ENCODE results near the gene LRRTM2. TPM values are rescaled to one million over a fixed set of nuclear protein-coding genes. Genes with fewer than 3 reads are reported as not detected.

The LRRTM2 gene
- total RNA-seq, 1 experiment from 2014 or later: not detected

DNA sequence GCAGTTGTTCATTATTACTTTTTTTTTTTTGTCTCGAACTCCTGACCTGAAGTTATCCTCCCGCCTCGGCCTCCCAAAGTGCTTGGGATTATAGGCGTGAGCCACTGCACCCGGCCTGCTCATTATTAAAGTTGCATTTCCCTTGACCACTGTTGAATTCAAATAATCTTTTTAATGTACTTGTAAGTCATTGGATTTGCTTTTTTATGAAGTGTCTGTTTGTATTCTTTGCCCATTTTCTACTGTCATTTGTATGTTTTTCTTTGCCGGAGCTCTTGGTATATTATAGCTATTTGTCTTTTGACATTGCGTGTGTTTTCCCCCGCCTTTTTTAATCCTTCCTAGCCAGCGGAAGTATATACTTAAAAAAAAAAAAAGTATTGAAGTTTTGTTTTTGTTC, 22.0 kb downstream of the LRRTM2 start (continued):
- TF ChIP-seq PRDM15 (CRISPR knock-in tag; IDR thresholded peaks at IDR 0.05) (no peak), USF2 (CRISPR knock-in tag; IDR thresholded peaks at IDR 0.05) (no peak)

DNA sequence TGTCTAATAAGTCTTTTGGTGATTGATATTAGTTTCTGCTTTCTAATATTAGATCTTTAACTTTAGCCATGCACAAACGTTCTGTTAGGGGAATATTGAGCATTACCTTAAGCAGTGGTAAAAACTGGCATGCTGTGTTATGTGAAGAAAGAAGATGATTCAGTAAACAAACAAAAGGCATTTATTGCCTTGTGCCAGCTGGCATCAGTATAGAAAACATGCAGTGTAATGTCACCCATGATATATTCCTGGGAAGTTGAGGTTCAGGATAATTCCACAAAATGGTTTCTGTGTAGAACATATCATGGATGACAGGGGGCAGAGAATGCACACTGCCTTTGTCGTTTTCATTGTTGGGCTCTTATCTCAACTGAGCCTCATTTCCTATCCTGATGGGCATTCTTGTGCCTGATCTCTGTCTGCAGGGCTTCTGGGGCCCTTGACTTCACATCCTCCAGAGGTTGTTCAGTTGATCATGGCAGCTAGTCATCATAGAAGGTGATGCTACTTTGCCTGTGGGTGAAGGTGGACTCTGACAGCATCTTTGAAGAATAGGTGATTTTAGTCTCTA, 24.2 kb downstream of the LRRTM2 start:
- no peaks in the 10 kb centered on the region for H3K36me3 Mint-ChIP-seq
- TF ChIP-seq ETV6 (CRISPR knock-in tag; IDR thresholded peaks at IDR 0.05) (no peak), ZNF232 (CRISPR knock-in tag; IDR thresholded peaks at IDR 0.05) (no peak)
- ATAC-seq (no peak), DNase-seq (ENCODE audit: low spot score) (no peak)
- no peak overlapping the region for H3K4me3 Mint-ChIP-seq
- POLR2A ChIA-PET: no interaction called here
- CTCF ChIA-PET: no interaction called here
- no peaks in the 10 kb centered on the region for H3K27me3 Mint-ChIP-seq (ENCODE audit: low read depth)
- peaks cover 66% of the 10 kb centered on the region for H3K4me1 Mint-ChIP-seq
- H3K9me3 Mint-ChIP-seq: no peaks in the 10 kb centered on the region
- peak overlapping the region; percentile 52; the same call in 1 of the 2 replicates for H3K27ac Mint-ChIP-seq

DNA sequence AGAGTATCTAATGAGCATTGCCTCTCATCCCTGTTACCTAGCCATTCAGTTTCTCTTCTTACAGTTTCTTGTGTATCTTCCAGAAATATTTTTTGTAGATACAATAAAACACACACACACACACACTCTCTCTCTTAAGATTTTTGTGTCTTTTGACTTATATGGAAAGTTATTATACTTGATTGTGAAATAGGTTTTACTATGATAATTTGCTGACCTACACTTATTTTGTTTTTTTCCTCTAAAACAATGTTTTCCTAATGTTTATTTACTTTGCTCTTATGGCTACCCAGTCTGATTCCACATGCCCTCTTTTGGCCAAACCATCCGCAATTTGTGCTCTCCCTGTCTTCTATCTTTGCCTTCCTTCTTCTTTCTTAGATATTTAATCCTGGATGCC, 25.3 kb downstream of the LRRTM2 start:
- DNase-seq (ENCODE audit: low spot score) (no peak), ATAC-seq (no peak)
- ChIA-PET CTCF (no interaction called here), POLR2A (no interaction called here)
- no peaks in the 10 kb centered on the region for H3K36me3 Mint-ChIP-seq
- H3K9me3 Mint-ChIP-seq: no peaks in the 10 kb centered on the region
- H3K27ac Mint-ChIP-seq: no peak overlapping the region
- peaks cover 67% of the 10 kb centered on the region for H3K4me1 Mint-ChIP-seq
- H3K27me3 Mint-ChIP-seq (ENCODE audit: low read depth): no peaks in the 10 kb centered on the region
- no peak overlapping the region for H3K4me3 Mint-ChIP-seq
- no peak for TF ChIP-seq USF2 (CRISPR knock-in tag; IDR thresholded peaks at IDR 0.05)
- TF ChIP-seq, protein P1, sequence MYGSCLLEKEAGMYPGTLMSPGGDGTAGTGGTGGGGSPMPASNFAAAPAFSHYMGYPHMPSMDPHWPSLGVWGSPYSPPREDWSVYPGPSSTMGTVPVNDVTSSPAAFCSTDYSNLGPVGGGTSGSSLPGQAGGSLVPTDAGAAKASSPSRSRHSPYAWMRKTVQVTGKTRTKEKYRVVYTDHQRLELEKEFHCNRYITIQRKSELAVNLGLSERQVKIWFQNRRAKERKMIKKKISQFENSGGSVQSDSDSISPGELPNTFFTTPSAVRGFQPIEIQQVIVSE (CRISPR knock-in tag; IDR thresholded peaks at IDR 0.05; ENCODE audit: borderline replicate concordance): no peak
- no peak for TF ChIP-seq RORB (CRISPR knock-in tag; IDR thresholded peaks at IDR 0.05)
- no peak for TF ChIP-seq GTF2I (CRISPR knock-in tag; conservative IDR thresholded peaks at IDR 0.05)
- TF ChIP-seq, protein P2, sequence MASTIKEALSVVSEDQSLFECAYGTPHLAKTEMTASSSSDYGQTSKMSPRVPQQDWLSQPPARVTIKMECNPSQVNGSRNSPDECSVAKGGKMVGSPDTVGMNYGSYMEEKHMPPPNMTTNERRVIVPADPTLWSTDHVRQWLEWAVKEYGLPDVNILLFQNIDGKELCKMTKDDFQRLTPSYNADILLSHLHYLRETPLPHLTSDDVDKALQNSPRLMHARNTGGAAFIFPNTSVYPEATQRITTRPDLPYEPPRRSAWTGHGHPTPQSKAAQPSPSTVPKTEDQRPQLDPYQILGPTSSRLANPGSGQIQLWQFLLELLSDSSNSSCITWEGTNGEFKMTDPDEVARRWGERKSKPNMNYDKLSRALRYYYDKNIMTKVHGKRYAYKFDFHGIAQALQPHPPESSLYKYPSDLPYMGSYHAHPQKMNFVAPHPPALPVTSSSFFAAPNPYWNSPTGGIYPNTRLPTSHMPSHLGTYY (CRISPR knock-in tag; IDR thresholded peaks at IDR 0.05): no peak
- TF ChIP-seq MLX (CRISPR knock-in tag; IDR thresholded peaks at IDR 0.05): no peak
- no peak for TF ChIP-seq CREM (CRISPR knock-in tag; IDR thresholded peaks at IDR 0.05)
- TF ChIP-seq FOXP1 (CRISPR knock-in tag; IDR thresholded peaks at IDR 0.05; ENCODE audit: borderline replicate concordance): no peak
- no peak for TF ChIP-seq FOXP4 (CRISPR knock-in tag; IDR thresholded peaks at IDR 0.05)
- TF ChIP-seq GABPB1 (CRISPR knock-in tag; IDR thresholded peaks at IDR 0.05): no peak
- no peak for TF ChIP-seq HMGXB4 (CRISPR knock-in tag; IDR thresholded peaks at IDR 0.05)
- TF ChIP-seq NFATC4 (CRISPR knock-in tag; IDR thresholded peaks at IDR 0.05): no peak
